GM19099 (cell line): Measurements from ENCODE around the gene EFHC1.

Experiments used
- POLR2A ChIP-seq: IDR thresholded peaks from 3 replicates; pipeline ENCODE4 v1.6.1; 2011; ENCODE audit warnings: low read depth; ENCODE audit not compliant: insufficient read length; ENCODE audit errors: extremely low read depth

The EFHC1 gene

GRCh38 chr6:52502306-52503029, 82.3 kb downstream of the EFHC1 start:
- TF ChIP-seq POLR2A: no peak

- TF ChIP-seq POLR2A: no peak
These were observed 83.2 kb downstream of the EFHC1 start for GRCh38 chr6:52503323-52503747.

GRCh38 chr6:52503851-52504781, 84.0 kb downstream of the EFHC1 start:
- TF ChIP-seq POLR2A: no peak

GRCh38 chr6:52504782-52505136, 84.6 kb downstream of the EFHC1 start:
- no peak for TF ChIP-seq POLR2A

- no peak for TF ChIP-seq POLR2A
These were observed 85.7 kb downstream of the EFHC1 start for GRCh38 chr6:52505726-52506409.

GRCh38 chr6:52506476-52506875, 86.3 kb downstream of the EFHC1 start:
- no peak for TF ChIP-seq POLR2A

GRCh38 chr6:52507557-52508260, 87.6 kb downstream of the EFHC1 start:
- no peak for TF ChIP-seq POLR2A

GRCh38 chr6:52508261-52508739, 88.2 kb downstream of the EFHC1 start:
- TF ChIP-seq POLR2A: no peak

- no peak for TF ChIP-seq POLR2A
These were observed 89.4 kb downstream of the EFHC1 start for GRCh38 chr6:52509281-52510212.

GRCh38 chr6:52510213-52510562, 90.0 kb downstream of the EFHC1 start:
- no peak for TF ChIP-seq POLR2A

- TF ChIP-seq POLR2A: no peak
These were observed 91.0 kb downstream of the EFHC1 start for GRCh38 chr6:52511163-52511562.

GRCh38 chr6:52511572-52512151, 91.5 kb downstream of the EFHC1 start:
- no peak for TF ChIP-seq POLR2A

- TF ChIP-seq POLR2A: no peak
These were observed 92.1 kb downstream of the EFHC1 start for GRCh38 chr6:52512199-52512598.
